ENCODE data around the gene ZNF544. TPM values are rescaled to one million over a fixed set of nuclear protein-coding genes. Genes with fewer than 3 reads are reported as not detected.

ZNF544 gene
- total RNA-seq, 2 donors from 2014 or later, result 30.1 to 38.4 TPM

GRCh38 chr19:58274771-58275201, 46.1 kb downstream of the ZNF544 start:
- H3K4me3 ChIP-seq, result no peak overlapping the region
- peaks cover 0 to 11% of the 10 kb centered on the region in 2 donors for H3K4me1 ChIP-seq
- peaks cover 43% of the 10 kb centered on the region for H3K36me3 ChIP-seq
- H3K27me3 ChIP-seq, result no peaks in the 10 kb centered on the region
- TF ChIP-seq CTCF (IDR thresholded peaks at IDR 0.05), result no peak
- peaks cover 15 to 65% of the 10 kb centered on the region in 2 donors for H3K9me3 ChIP-seq
- no peak overlapping the region for H3K27ac ChIP-seq
- DNase-seq (ENCODE audit: low spot score), result no peak

GRCh38 chr19:58275564-58275963, 46.9 kb downstream of the ZNF544 start:
- H3K9me3 ChIP-seq, result peaks cover 15 to 57% of the 10 kb centered on the region in 2 donors
- peaks cover 0 to 18% of the 10 kb centered on the region in 2 donors for H3K4me1 ChIP-seq
- H3K4me3 ChIP-seq, result no peak overlapping the region
- peaks cover 39% of the 10 kb centered on the region for H3K36me3 ChIP-seq
- no peak for TF ChIP-seq CTCF (IDR thresholded peaks at IDR 0.05)
- H3K27me3 ChIP-seq, result no peaks in the 10 kb centered on the region
- H3K27ac ChIP-seq, result no peak overlapping the region
- no peak for DNase-seq (ENCODE audit: low spot score)

- no peaks in the 10 kb centered on the region for H3K27me3 ChIP-seq
- no peak overlapping the region for H3K4me3 ChIP-seq
- no peak for TF ChIP-seq CTCF (IDR thresholded peaks at IDR 0.05)
- H3K27ac ChIP-seq, result no peak overlapping the region
- peaks cover 10 to 41% of the 10 kb centered on the region in 2 donors for H3K9me3 ChIP-seq
- peaks cover 25% of the 10 kb centered on the region for H3K36me3 ChIP-seq
- no peak for DNase-seq (ENCODE audit: low spot score)
- H3K4me1 ChIP-seq, result peaks cover 0 to 26% of the 10 kb centered on the region in 2 donors
Measured at GRCh38 chr19:58277197-58277596, 48.5 kb downstream of the ZNF544 start.

GRCh38 chr19:58277748-58278540, 49.2 kb downstream of the ZNF544 start:
- TF ChIP-seq CTCF (IDR thresholded peaks at IDR 0.05), result no peak
- H3K27me3 ChIP-seq, result no peaks in the 10 kb centered on the region
- no peak for DNase-seq (ENCODE audit: low spot score)

GRCh38 chr19:58278541-58279041, 49.9 kb downstream of the ZNF544 start, which contains the start of gene ZNF8:
Gene ZNF8 (plus strand): TSS chr19:58278955. CDS start chr19:58279082, 127 bp downstream.
- peaks cover 18% of the 10 kb centered on the region for H3K36me3 ChIP-seq
- peak within 1 kb of the TSS; percentile 91 to 92 for H3K4me3 ChIP-seq
- DNase-seq (ENCODE audit: low spot score), result peak; percentile 98
- no peaks in the 10 kb centered on the region for H3K27me3 ChIP-seq
- peak in 1 of 2 donors; percentile 42 for TF ChIP-seq CTCF (IDR thresholded peaks at IDR 0.05)
- H3K27ac ChIP-seq, result peak within 1 kb of the TSS; percentile 94 to 96
- H3K9me3 ChIP-seq, result peaks cover 8 to 27% of the 10 kb centered on the region in 2 donors
- peaks cover 0 to 26% of the 10 kb centered on the region in 2 donors for H3K4me1 ChIP-seq

More at GRCh38 chr19:58277748-58278540, 49.2 kb downstream of the ZNF544 start:
- Histone ChIP-seq H3K4me1 (peaks cover 0 to 26% of the 10 kb centered on the region in 2 donors), H3K36me3 (peaks cover 19% of the 10 kb centered on the region), H3K9me3 (peaks cover 8 to 33% of the 10 kb centered on the region in 2 donors), H3K4me3 (peak overlapping the region; percentile 91 to 92), H3K27ac (peak overlapping the region; percentile 94 to 96)

Data from right atrium auricular region (tissue), 2 donors.